Endothelial cell of umbilical vein (primary cell): ENCODE results near the gene NUBPL. TPM values are rescaled to one million over a fixed set of nuclear protein-coding genes. Genes with fewer than 3 reads are reported as not detected.

Experiments
- BruUV-seq: library from RNA; stranded (reverse); fragments of 400-500 nt; replicated peaks from 2 replicates; lab custom pipeline; 2021; lab: Mats Ljungman, UMichigan
- CTCF ChIA-PET: fragments of 300-600, 350-600 bp; sonication (Branson Sonifier 250); formaldehyde crosslinking; loops from one replicate; lab custom pipeline; 2021; ENCODE audit warnings: antibody characterized with exemption, inconsistent platforms; lab: Charles Lee
- POLR2A ChIA-PET: fragments of 300-600, 350-600 bp; sonication (Branson Sonifier 250); formaldehyde crosslinking; loops from one replicate; lab custom pipeline; 2021; ENCODE audit warnings: antibody characterized with exemption, inconsistent platforms; lab: Charles Lee
- DNase-seq: peaks from one replicate; pipeline ENCODE4 v3.0.0-alpha.2; 2011; ENCODE audit warnings: low read depth, low spot score
- FAIRE-seq: peaks from 2 replicates; lab custom pipeline; 2011; peaks lifted over from hg19 to GRCh38; lab: Jason Lieb, UNC
- H2AFZ ChIP-seq: 2 replicates; pipeline ENCODE4 v1.6.0; 2012; ENCODE audit warnings: low read depth, low read length, control low read depth, inconsistent platforms
- H3K27ac ChIP-seq: 2 replicates; pipeline ENCODE4 v1.5.1; 2011; ENCODE audit warnings: low read depth, mild to moderate bottlenecking, control low read depth, low read length, moderate library complexity; ENCODE audit not compliant: insufficient read depth
- H3K27me3 ChIP-seq, 2 experiments: 2 replicates each; pipeline versions ENCODE4 v1.6.0 to v1.6.1; 2011; ENCODE audit warnings: low read length in 2 of 2, mixed read lengths in 1 of 2; ENCODE audit not compliant: control insufficient read depth in 2 of 2, insufficient read depth in 2 of 2
- H3K36me3 ChIP-seq, 2 experiments: 2 replicates in 1 of 2; 3 replicates in 1 of 2; pipeline ENCODE4 v1.5.1; 2011; ENCODE audit warnings: low read length in 2 of 2, mild to moderate bottlenecking in 1 of 2, moderate library complexity in 1 of 2; ENCODE audit not compliant: control insufficient read depth in 2 of 2, insufficient read depth in 2 of 2; ENCODE audit errors: extremely low read depth in 1 of 2
- H3K4me1 ChIP-seq: 3 replicates; pipeline ENCODE4 v1.5.1; 2011; ENCODE audit warnings: mild to moderate bottlenecking, low read length; ENCODE audit not compliant: control insufficient read depth, insufficient read depth; ENCODE audit errors: extremely low read depth
- H3K4me2 ChIP-seq: 2 replicates; pipeline ENCODE4 v1.6.1; 2011; ENCODE audit warnings: low read length, control low read depth, mixed read lengths; ENCODE audit not compliant: insufficient read depth
- H3K4me3 ChIP-seq, 3 experiments: fragments of 200-600 bp in 1 of 3; sonication (generic), shearing (Covaris generic) in 1 of 3; replicated peaks in 1 of 3; 2 replicates each; pipeline ENCODE4 v1.5.1; 2011 to 2016; ENCODE audit warnings: control low read depth in 3 of 3, low read length in 3 of 3, mild to moderate bottlenecking in 2 of 3, inconsistent platforms in 1 of 3, low read depth in 1 of 3, moderate library complexity in 1 of 3; ENCODE audit not compliant: insufficient read depth in 1 of 3
- H3K79me2 ChIP-seq: 2 replicates; pipeline ENCODE4 v1.6.0; 2012; ENCODE audit warnings: low read length, inconsistent platforms; ENCODE audit not compliant: control insufficient read depth, insufficient read depth
- H3K9ac ChIP-seq: replicated peaks from 2 replicates; pipeline ENCODE3; 2011; ENCODE audit warnings: low read length, control low read depth; ENCODE audit not compliant: insufficient read depth; ENCODE audit errors: extremely low read depth
- H3K9me1 ChIP-seq: replicated peaks from 3 replicates; pipeline ENCODE4 v1.6.0; 2011; ENCODE audit warnings: mild to moderate bottlenecking, low read length; ENCODE audit not compliant: control insufficient read depth, insufficient read depth; ENCODE audit errors: extremely low read depth
- H3K9me3 ChIP-seq: replicated peaks from 2 replicates; pipeline ENCODE4 v1.5.1; 2012; ENCODE audit warnings: low read length, inconsistent platforms; ENCODE audit not compliant: control insufficient read depth, insufficient read depth
- H4K20me1 ChIP-seq: replicated peaks from 2 replicates; pipeline ENCODE3; 2011; ENCODE audit warnings: mild to moderate bottlenecking, low read length; ENCODE audit not compliant: control insufficient read depth, insufficient read depth; ENCODE audit errors: extremely low read depth
- CTCF ChIP-seq, 2 donors: IDR thresholded peaks; 1 replicate in 1 of 2; 2 replicates in 1 of 2; pipeline ENCODE4 v1.5.1; 2011; ENCODE audit warnings: low read length in 2 of 2, mild to moderate bottlenecking in 2 of 2, moderate library complexity in 2 of 2, control low read depth in 1 of 2, inconsistent platforms in 1 of 2, low read depth in 1 of 2; ENCODE audit not compliant: insufficient read depth in 1 of 2; ENCODE audit errors: extremely low read depth in 1 of 2
- EZH2 ChIP-seq: IDR thresholded peaks from 2 replicates; pipeline ENCODE4 v1.6.1; 2012; ENCODE audit warnings: borderline replicate concordance, low read depth, mild to moderate bottlenecking, moderate library complexity, low read length, inconsistent platforms; ENCODE audit not compliant: severe bottlenecking
- FOS ChIP-seq: IDR thresholded peaks from 2 replicates; pipeline ENCODE4 v1.6.1; 2011; ENCODE audit warnings: mild to moderate bottlenecking, low read length, moderate library complexity, borderline replicate concordance; ENCODE audit not compliant: insufficient read depth
- GATA2 ChIP-seq: IDR thresholded peaks from 2 replicates; pipeline ENCODE4 v1.7.0; 2011; ENCODE audit warnings: low read depth, mild to moderate bottlenecking, moderate library complexity, mixed read lengths, low read length; ENCODE audit not compliant: insufficient read length, insufficient read depth
- JUN ChIP-seq: IDR thresholded peaks from 2 replicates; pipeline ENCODE4 v1.6.1; 2011; ENCODE audit warnings: borderline replicate concordance, low read depth; ENCODE audit not compliant: insufficient read length, insufficient read depth
- MAX ChIP-seq: IDR thresholded peaks from 2 replicates; pipeline ENCODE4 v1.6.1; 2011; ENCODE audit not compliant: insufficient read depth, insufficient read length
- MYC ChIP-seq: IDR thresholded peaks from one replicate; pipeline ENCODE4 v1.6.1; 2011; ENCODE audit warnings: mild to moderate bottlenecking, low read depth, low read length
- POLR2A ChIP-seq: IDR thresholded peaks from 2 replicates; pipeline ENCODE4 v1.6.1; 2012; ENCODE audit warnings: low read depth, mild to moderate bottlenecking, control low read depth, low read length
- POLR2AphosphoS5 ChIP-seq: IDR thresholded peaks from 2 replicates; pipeline ENCODE4 v1.6.1; 2012; ENCODE audit warnings: low read depth, mild to moderate bottlenecking, control low read depth, low read length, moderate library complexity; ENCODE audit not compliant: insufficient read depth
- dilution Hi-C: fragments of 300-500 bp; cut with MboI; formaldehyde crosslinking; loops from one replicate; pipeline ENCODE4 v1.15.0; 2019; ENCODE audit warnings: low sequenced_read_pairs; ENCODE audit not compliant: extremely low pct_ligation_motif_present
- intact Hi-C: fragments of 100-400 bp; cut with micrococcal nuclease; formaldehyde crosslinking; loops from one replicate; pipeline ENCODE4 v1.10.0; 2022
- polyA plus RNA-seq, 4 experiments: library from polyadenylated mRNA; depleted of rRNA in 3 of 4; stranded (reverse) in 3 of 4; unstranded in 1 of 4; fragments of >200 nt; gene quantifications; 2 replicates each; pipeline versions ENCODE4 v1.2.1 to v1.2.3, GENCODE V29; 2011 to 2012; ENCODE audit warnings: missing spikeins in 1 of 4
- total RNA-seq: library from RNA; stranded (reverse); gene quantifications from 2 replicates; pipeline ENCODE4 v1.2.3, GENCODE V29; 2021

NUBPL gene
- total and polyA plus RNA-seq, 2 donors (not counting 3 experiments of a cell fraction or from before 2014, with no cell fraction given): 2.1 to 12.3 TPM

GRCh38 chr14:31677630-31678029, 116.4 kb downstream of the NUBPL start:
- no TSS peak for BruUV-seq
- no peaks in the 10 kb centered on the region for H3K79me2 ChIP-seq
- no peaks in the 10 kb centered on the region for H3K9me3 ChIP-seq
- dilution Hi-C loops (no loop called here), intact Hi-C loops (no loop called here)
- FAIRE-seq (no peak), DNase-seq (no peak)
- no peak overlapping the region for H3K27ac ChIP-seq
- no peak overlapping the region for H3K9ac ChIP-seq
- H2AFZ ChIP-seq: no peak overlapping the region
- no peaks in the 10 kb centered on the region for H3K4me1 ChIP-seq
- POLR2A ChIA-PET: no interaction called here
- TF ChIP-seq GATA2: no peak
- no peak for TF ChIP-seq POLR2A
- no peak for TF ChIP-seq JUN
- no peak for TF ChIP-seq FOS
- H3K9me1 ChIP-seq: no peaks in the 10 kb centered on the region
- no peak overlapping the region for H3K4me3 ChIP-seq
- no peaks in the 10 kb centered on the region for H3K27me3 ChIP-seq
- CTCF ChIA-PET: no interaction called here
- H4K20me1 ChIP-seq: no peaks in the 10 kb centered on the region
- H3K36me3 ChIP-seq: no peaks in the 10 kb centered on the region
- no peak overlapping the region for H3K4me2 ChIP-seq

- DNase-seq (no peak), FAIRE-seq (no peak)
- H2AFZ ChIP-seq: no peak overlapping the region
- intact Hi-C loops (no loop called here), dilution Hi-C loops (no loop called here)
- H3K79me2 ChIP-seq: no peaks in the 10 kb centered on the region
- H4K20me1 ChIP-seq: no peaks in the 10 kb centered on the region
- ChIA-PET CTCF (interaction anchor here (1.7 kb wide), 1 partner anchor 168 kb away, joined by 3 read pairs; no protein-coding TSS in a partner anchor), POLR2A (no interaction called here)
- no peaks in the 10 kb centered on the region for H3K36me3 ChIP-seq
- no peaks in the 10 kb centered on the region for H3K9me3 ChIP-seq
- no peak overlapping the region for H3K9ac ChIP-seq
- H3K4me3 ChIP-seq: no peak overlapping the region
- H3K4me2 ChIP-seq: no peak overlapping the region
- TF ChIP-seq EZH2 (no peak), GATA2 (no peak), CTCF (IDR thresholded peaks at IDR 0.05; ENCODE audit: extremely low read depth in 1 of 2, insufficient read depth in 1 of 2, low read depth in 1 of 2, low read length in 2 of 2) (no peak), MAX (no peak), POLR2A (no peak), POLR2AphosphoS5 (no peak), FOS (no peak), JUN (no peak), MYC (no peak)
- BruUV-seq: no TSS peak
- H3K27me3 ChIP-seq: no peaks in the 10 kb centered on the region
- no peaks in the 10 kb centered on the region for H3K4me1 ChIP-seq
- H3K9me1 ChIP-seq: no peaks in the 10 kb centered on the region
- H3K27ac ChIP-seq: no peak overlapping the region
These were observed 117.4 kb downstream of the NUBPL start for GRCh38 chr14:31678421-31679249.
